ENCODE results near the gene CCL8.

The CCL8 gene

GRCh38 chr17:34366529-34367107, 47.4 kb downstream of the CCL8 start:
- no peak for TF ChIP-seq TOX (CRISPR knock-in tag; IDR thresholded peaks at IDR 0.05; ENCODE audit: borderline replicate concordance)
- no peak for TF ChIP-seq ISL1 (CRISPR knock-in tag; IDR thresholded peaks at IDR 0.05)
- TF ChIP-seq OSR1 (CRISPR knock-in tag; IDR thresholded peaks at IDR 0.05): no peak
- no peak for TF ChIP-seq BACH2 (CRISPR knock-in tag; IDR thresholded peaks at IDR 0.05; ENCODE audit: borderline replicate concordance)
- no peak for TF ChIP-seq ESRRG (CRISPR knock-in tag; IDR thresholded peaks at IDR 0.05)
- TF ChIP-seq GLIS3 (CRISPR knock-in tag; IDR thresholded peaks at IDR 0.05): no peak
- no peak for ATAC-seq

GRCh38 chr17:34367486-34368195, 48.4 kb downstream of the CCL8 start:
- no peak for ATAC-seq
- TF ChIP-seq RARB (CRISPR knock-in tag; IDR thresholded peaks at IDR 0.05): no peak
- TF ChIP-seq ZNF70 (CRISPR knock-in tag; IDR thresholded peaks at IDR 0.05): no peak
- no peak for TF ChIP-seq OSR1 (CRISPR knock-in tag; IDR thresholded peaks at IDR 0.05)

- TF ChIP-seq POU6F1 (CRISPR knock-in tag; IDR thresholded peaks at IDR 0.05; ENCODE audit: borderline replicate concordance, low read depth) (no peak), ZNF70 (CRISPR knock-in tag; IDR thresholded peaks at IDR 0.05) (no peak), TSHZ2 (CRISPR knock-in tag; IDR thresholded peaks at IDR 0.05) (no peak), ZNF8 (CRISPR knock-in tag; IDR thresholded peaks at IDR 0.05) (no peak), ZFP3 (CRISPR knock-in tag; IDR thresholded peaks at IDR 0.05) (no peak), ZFP30 (CRISPR knock-in tag; IDR thresholded peaks at IDR 0.05) (no peak), CREB5 (CRISPR knock-in tag; IDR thresholded peaks at IDR 0.05; ENCODE audit: low read depth) (no peak), ZNF565 (CRISPR knock-in tag; conservative IDR thresholded peaks at IDR 0.05; ENCODE audit: low read depth) (no peak), ARNTL (CRISPR knock-in tag; IDR thresholded peaks at IDR 0.05; ENCODE audit: borderline replicate concordance, low read depth) (no peak), TOX (CRISPR knock-in tag; IDR thresholded peaks at IDR 0.05; ENCODE audit: borderline replicate concordance) (no peak), GLIS3 (CRISPR knock-in tag; IDR thresholded peaks at IDR 0.05) (no peak), ZC3H10 (CRISPR knock-in tag; IDR thresholded peaks at IDR 0.05) (no peak), PATZ1 (CRISPR knock-in tag; IDR thresholded peaks at IDR 0.05; ENCODE audit: borderline replicate concordance) (no peak), ISL1 (CRISPR knock-in tag; IDR thresholded peaks at IDR 0.05) (no peak), SNAI2 (CRISPR knock-in tag; IDR thresholded peaks at IDR 0.05) (no peak), RARB (CRISPR knock-in tag; IDR thresholded peaks at IDR 0.05) (no peak), CSDC2 (CRISPR knock-in tag; IDR thresholded peaks at IDR 0.05) (no peak), BACH2 (CRISPR knock-in tag; IDR thresholded peaks at IDR 0.05; ENCODE audit: borderline replicate concordance) (no peak), ESRRG (CRISPR knock-in tag; IDR thresholded peaks at IDR 0.05) (no peak), TCF4 (CRISPR knock-in tag; IDR thresholded peaks at IDR 0.05; ENCODE audit: borderline replicate concordance) (no peak)
These were observed 49.1 kb downstream of the CCL8 start for GRCh38 chr17:34368196-34368945.

More at GRCh38 chr17:34368196-34368945, 49.1 kb downstream of the CCL8 start:
- ATAC-seq: no peak
